ENCODE results near the gene ECM1.

DNA sequence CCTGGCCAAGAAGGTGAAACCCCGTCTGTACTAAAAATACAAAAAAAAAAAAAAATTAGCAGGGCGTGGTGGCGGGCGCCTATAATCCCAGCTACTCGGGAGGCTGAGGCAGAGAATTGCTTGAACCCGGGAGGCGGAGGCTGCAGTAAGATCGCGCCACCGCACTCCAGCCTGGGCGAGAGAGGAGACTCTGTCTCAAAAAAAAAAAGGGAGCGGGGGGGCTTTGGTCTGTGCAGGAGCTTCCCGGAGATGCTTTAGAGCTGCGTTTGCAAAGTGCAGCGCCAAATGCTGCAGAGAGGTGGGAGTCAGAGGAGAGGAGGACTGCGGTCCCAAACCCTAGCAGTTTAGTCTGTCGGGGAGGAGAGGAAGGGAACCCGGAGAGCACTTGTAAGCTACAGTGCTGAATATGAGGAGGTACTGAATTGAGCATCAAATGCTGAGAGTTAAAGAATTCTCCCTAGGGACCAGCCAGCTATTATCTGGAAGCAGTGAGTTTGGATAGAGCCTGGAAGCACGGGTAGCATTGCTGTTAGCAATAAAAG is 8.2 kb downstream of the ECM1 start:
- no peak for TF ChIP-seq EZH2 (IDR thresholded peaks at IDR 0.05; ENCODE audit: low read depth)
- TF ChIP-seq, protein P1, sequence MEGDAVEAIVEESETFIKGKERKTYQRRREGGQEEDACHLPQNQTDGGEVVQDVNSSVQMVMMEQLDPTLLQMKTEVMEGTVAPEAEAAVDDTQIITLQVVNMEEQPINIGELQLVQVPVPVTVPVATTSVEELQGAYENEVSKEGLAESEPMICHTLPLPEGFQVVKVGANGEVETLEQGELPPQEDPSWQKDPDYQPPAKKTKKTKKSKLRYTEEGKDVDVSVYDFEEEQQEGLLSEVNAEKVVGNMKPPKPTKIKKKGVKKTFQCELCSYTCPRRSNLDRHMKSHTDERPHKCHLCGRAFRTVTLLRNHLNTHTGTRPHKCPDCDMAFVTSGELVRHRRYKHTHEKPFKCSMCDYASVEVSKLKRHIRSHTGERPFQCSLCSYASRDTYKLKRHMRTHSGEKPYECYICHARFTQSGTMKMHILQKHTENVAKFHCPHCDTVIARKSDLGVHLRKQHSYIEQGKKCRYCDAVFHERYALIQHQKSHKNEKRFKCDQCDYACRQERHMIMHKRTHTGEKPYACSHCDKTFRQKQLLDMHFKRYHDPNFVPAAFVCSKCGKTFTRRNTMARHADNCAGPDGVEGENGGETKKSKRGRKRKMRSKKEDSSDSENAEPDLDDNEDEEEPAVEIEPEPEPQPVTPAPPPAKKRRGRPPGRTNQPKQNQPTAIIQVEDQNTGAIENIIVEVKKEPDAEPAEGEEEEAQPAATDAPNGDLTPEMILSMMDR (conservative IDR thresholded peaks at IDR 0.05), result no peak
